HUES6 (cell line): ENCODE measurements around the gene NOP53.
A peak's percentile ranks its signal among the peaks of the same experiment; 100 is the strongest.
"Not testable (repeated sequence)": the region's sequence is repeated elsewhere in the genome, so short reads cannot be mapped to it uniquely, and the experiment has no call there.

Experiments used
- H3K27ac ChIP-seq: 2 replicates; pipeline ENCODE4 v1.7.0; 2013; ENCODE audit warnings: low read depth, mild to moderate bottlenecking, low read length, inconsistent platforms
- H3K27me3 ChIP-seq: 2 replicates; pipeline ENCODE4 v1.6.1; 2013; ENCODE audit warnings: low read length; ENCODE audit not compliant: control insufficient read depth, insufficient read depth
- H3K36me3 ChIP-seq: 2 replicates; pipeline ENCODE4 v1.6.1; 2013; ENCODE audit warnings: low read length; ENCODE audit not compliant: control insufficient read depth, insufficient read depth
- H3K4me1 ChIP-seq: 2 replicates; pipeline ENCODE4 v1.6.1; 2013; ENCODE audit warnings: low read length; ENCODE audit not compliant: control insufficient read depth, insufficient read depth
- H3K4me3 ChIP-seq: 2 replicates; pipeline ENCODE4 v1.5.1; 2013; ENCODE audit warnings: low read depth, low read length
- H3K9ac ChIP-seq: one replicate; pipeline ENCODE4 v1.6.1; 2013; ENCODE audit warnings: mild to moderate bottlenecking, low read length
- H3K9me3 ChIP-seq: 2 replicates; pipeline ENCODE4 v1.6.1; 2013; ENCODE audit warnings: low read depth, low read length; ENCODE audit not compliant: control insufficient read depth, insufficient read depth

The NOP53 gene

DNA sequence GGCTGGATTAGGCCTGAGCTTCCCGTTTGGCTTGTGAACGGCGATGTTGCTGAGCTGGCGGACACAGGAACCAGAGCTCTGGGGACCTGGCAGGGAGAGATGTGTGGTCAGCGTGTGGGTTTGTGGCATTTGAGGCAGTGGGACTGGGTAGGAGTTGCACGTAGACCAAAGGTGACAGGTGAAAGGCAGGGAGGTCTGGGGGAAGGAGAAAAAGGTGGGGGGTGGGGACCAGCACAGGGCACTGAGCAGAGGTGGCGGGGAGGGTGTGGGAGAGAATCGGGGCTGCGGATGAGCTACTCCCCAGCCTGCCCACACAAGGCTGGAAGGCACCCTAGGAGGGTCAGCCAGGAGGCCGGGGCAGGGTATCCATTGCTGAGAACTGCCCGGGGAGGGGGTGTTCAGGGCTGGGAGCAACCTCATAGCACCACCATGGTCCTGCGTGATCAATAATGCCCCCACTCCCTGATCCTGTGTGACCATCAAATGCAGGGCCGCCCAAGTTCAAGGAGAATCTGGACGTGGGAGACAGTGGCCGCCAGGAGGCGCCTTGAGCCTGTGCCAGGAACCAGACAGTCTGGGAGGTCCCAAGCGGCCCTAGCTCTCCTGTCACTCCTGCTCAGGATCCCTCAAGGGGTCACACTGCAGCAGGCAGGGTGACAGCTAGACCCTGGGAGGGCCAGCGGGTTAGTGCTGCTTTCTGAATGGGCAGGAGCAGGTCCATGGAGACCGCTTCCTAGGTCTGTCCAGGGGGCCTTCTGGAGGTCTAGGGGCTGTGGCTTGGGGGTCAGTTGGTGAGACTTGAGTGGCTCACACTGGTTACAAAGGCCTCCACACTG, 20.4 kb downstream of the NOP53 start:
- Histone ChIP-seq H3K4me3 (no peak overlapping the region), H3K9me3 (no peaks in the 10 kb centered on the region), H3K9ac (no peak overlapping the region), H3K36me3 (no peaks in the 10 kb centered on the region), H3K27me3 (no peaks in the 10 kb centered on the region), H3K4me1 (peaks cover 11% of the 10 kb centered on the region), H3K27ac (no peak overlapping the region)

DNA sequence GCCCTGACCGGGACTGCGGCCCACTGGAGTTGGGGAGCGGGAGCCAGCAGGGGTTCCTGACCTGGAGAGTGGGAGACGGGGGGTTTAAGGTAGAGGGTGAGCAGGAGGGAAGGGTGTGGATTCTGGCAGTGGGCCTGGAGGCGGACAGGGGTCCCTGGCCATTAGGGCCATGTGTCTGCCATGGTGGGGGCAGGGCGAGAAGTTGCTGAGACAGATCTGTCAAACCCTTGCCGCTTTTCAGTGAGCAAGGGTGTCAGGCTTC, 20.9 kb downstream of the NOP53 start:
- no peaks in the 10 kb centered on the region for H3K27me3 ChIP-seq
- H3K36me3 ChIP-seq, result no peaks in the 10 kb centered on the region
- no peak overlapping the region for H3K4me3 ChIP-seq
- H3K27ac ChIP-seq, result no peak overlapping the region
- no peaks in the 10 kb centered on the region for H3K9me3 ChIP-seq
- no peak overlapping the region for H3K9ac ChIP-seq
- H3K4me1 ChIP-seq, result peaks cover 11% of the 10 kb centered on the region

DNA sequence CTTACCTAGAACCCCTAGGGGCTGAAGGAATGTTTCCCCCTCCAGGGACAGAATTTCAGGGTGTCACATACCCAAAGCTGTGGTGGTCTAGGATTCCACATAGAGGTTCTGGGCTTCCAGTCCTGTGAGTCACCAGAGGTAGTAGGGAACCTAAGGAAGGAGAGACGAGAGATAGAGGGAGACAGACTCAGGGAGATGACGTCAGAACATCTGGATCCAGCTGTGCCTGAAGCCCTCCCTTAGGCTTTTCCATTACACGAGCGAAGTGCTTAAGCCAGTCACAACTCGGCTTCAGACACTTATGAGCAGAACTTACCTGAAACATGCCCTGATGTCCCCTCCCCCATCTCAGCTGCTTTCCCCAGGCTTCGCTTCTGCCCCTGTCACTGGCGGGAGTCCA, 21.3 kb downstream of the NOP53 start:
- H3K27ac ChIP-seq, result no peak overlapping the region
- no peaks in the 10 kb centered on the region for H3K36me3 ChIP-seq
- no peaks in the 10 kb centered on the region for H3K9me3 ChIP-seq
- H3K9ac ChIP-seq, result no peak overlapping the region
- peaks cover 11% of the 10 kb centered on the region for H3K4me1 ChIP-seq
- H3K27me3 ChIP-seq, result no peaks in the 10 kb centered on the region
- H3K4me3 ChIP-seq, result no peak overlapping the region

DNA sequence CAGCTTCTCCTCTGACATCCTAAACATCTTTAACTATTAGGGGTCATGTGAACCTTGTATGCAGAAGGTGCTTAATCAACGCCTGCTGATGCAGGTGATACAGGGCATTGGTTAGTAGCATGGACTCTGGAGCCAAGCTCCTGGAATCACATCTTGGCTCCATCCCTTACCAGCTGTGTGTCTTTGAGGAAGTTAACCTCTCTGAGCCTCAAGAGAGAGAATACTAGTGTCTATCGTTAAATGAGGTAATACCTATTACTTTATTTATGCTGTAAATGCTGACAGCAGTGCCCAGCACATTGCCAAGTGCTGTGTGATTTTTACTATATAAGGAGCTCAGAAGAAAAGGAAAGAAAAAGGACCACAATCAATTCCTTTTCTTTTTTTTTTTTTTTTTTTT, 22.0 kb downstream of the NOP53 start:
- Histone ChIP-seq H3K9me3 (no peaks in the 10 kb centered on the region), H3K27ac (no peak overlapping the region), H3K4me3 (no peak overlapping the region)

DNA sequence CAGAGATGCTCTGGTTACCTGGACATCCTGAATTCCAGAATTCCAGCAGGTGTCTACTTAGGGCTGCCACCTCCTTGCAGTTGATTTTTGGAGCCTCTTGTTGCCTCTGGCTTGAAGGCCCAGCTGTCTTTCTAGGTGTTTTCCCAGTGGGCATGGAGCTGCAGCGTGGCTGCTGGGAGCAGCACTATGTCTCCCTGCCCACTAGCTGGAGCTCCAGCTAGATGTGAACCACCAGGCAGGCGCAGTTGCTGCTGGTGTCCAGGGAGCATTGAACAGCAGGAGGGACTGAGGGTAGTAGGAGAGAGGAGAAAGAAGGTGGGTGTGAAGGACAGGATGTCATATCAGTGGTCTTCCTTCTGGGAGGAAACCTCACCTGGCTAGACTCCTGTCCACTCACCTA, 23.3 kb downstream of the NOP53 start:
- Histone ChIP-seq H3K9me3 (no peaks in the 10 kb centered on the region), H3K36me3 (no peaks in the 10 kb centered on the region), H3K27me3 (no peaks in the 10 kb centered on the region), H3K4me1 (peaks cover 11% of the 10 kb centered on the region), H3K4me3 (no peak overlapping the region), H3K9ac (no peak overlapping the region), H3K27ac (no peak overlapping the region)

More for the DNA sequence above, 22.0 kb downstream of the NOP53 start:
- Histone ChIP-seq H3K36me3 (no peaks in the 10 kb centered on the region), H3K4me1 (peaks cover 11% of the 10 kb centered on the region), H3K27me3 (no peaks in the 10 kb centered on the region), H3K9ac (no peak overlapping the region)

DNA sequence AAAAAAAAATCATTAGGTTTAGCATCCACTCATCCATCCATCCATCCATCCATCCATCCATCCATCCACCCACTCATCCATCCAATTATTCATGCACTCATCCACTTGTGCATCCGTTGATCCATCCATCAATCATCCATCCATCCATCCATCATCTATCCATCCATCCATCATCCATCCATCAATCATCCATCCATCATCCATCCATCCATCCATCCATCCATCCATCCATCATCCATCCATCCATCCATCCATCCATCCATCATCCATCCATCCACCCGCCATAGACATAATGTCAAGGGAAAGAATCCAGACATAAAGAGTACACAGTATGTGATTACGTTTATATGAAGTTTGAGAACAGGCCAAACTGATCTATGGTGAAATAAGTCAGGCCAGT, 24.2 kb downstream of the NOP53 start:
- no peaks in the 10 kb centered on the region for H3K36me3 ChIP-seq
- H3K27ac ChIP-seq, result no peak overlapping the region
- H3K9ac ChIP-seq, result no peak overlapping the region
- H3K27me3 ChIP-seq, result no peaks in the 10 kb centered on the region
- no peak overlapping the region for H3K4me3 ChIP-seq
- H3K9me3 ChIP-seq, result no peaks in the 10 kb centered on the region
- peaks cover 16% of the 10 kb centered on the region for H3K4me1 ChIP-seq

DNA sequence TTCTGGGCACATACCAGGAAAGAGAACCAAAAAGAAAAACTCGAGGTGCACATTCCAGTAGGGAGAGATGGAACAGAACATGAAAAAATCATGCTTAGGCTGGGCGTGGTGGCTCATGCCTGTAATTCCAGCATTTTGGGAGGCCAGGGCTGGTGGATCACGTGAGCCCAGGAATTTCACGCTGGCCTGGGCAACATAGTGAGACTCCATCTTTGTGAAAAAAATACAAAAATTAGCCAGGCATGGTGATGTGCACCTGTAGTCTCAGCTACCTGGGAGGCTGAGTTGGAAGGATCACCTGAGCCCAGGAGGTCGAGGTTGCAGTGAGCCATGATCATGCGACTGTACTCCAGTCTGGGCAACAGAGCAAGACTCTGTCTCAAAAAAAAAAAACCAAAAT, 25.9 kb downstream of the NOP53 start:
- H3K36me3 ChIP-seq, H3K4me1 ChIP-seq, H3K27ac ChIP-seq, H3K9ac ChIP-seq, H3K9me3 ChIP-seq, H3K27me3 ChIP-seq, H3K4me3 ChIP-seq: not testable (repeated sequence)

GRCh38 chr19:47776568-47776967, 31.2 kb downstream of the NOP53 start:
- H3K4me1 ChIP-seq, result peaks cover 20% of the 10 kb centered on the region
- H3K27me3 ChIP-seq, result no peaks in the 10 kb centered on the region
- H3K9me3 ChIP-seq, result no peaks in the 10 kb centered on the region
- H3K36me3 ChIP-seq, result peaks cover 15% of the 10 kb centered on the region
- H3K27ac ChIP-seq, result no peak overlapping the region
- H3K9ac ChIP-seq, result no peak overlapping the region
- H3K4me3 ChIP-seq, result no peak overlapping the region

GRCh38 chr19:47777245-47778048, 32.1 kb downstream of the NOP53 start:
- H3K4me3 ChIP-seq, result peak overlapping the region; percentile 86
- peak overlapping the region; percentile 100 for H3K27ac ChIP-seq
- peak overlapping the region; percentile 99 for H3K9ac ChIP-seq
- H3K36me3 ChIP-seq, result peaks cover 24% of the 10 kb centered on the region
- not testable (repeated sequence) for H3K9me3 ChIP-seq, H3K27me3 ChIP-seq
- H3K4me1 ChIP-seq, result peaks cover 20% of the 10 kb centered on the region

DNA sequence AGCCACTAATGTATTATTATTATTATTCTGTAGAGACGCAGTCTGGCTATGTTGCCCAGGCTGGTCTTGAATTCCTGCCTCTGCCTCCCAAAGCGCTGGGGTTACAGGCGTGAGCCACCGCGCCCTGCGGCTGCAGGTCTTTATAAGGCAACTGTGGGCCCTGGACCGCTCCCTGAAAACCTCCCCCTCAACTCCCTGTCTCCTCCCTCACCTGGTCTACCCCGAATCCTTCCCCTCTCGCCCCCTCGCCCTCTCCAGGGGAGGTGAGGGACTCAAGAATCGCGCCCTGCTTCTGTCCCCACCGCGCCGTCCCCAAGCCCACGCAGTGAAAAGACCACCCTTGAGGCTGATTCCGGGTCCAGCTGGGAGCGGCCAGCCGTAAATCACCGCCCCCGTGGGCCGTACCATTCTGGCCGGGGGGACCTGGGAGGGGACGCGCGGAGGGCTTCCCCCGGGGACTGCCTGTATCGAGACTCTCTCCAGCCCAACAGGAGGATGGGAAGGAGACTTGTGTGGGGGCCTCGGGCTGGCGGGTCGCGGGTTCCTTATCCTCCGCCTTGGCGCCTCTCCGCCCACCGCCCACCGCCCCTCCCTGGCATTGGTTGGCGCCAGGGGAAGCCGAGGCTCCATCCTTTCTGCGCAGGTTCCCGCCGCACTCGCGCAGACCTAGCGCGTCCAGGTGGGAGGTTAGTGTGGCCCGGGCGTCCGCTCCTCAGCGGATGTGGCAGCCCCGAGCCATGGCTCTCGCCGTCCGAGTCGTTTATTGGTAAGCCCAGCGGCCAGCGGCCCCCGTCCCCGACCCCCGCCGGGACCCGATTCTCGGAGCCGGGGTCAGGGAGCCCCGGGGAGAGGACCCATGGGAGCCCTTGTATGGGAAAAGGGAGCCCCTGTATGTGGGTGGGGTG, 33.0 kb downstream of the NOP53 start, which contains the start of gene SELENOW:
Gene SELENOW (plus strand): TSS at position 655 of the 905 bp plus-strand sequence. CDS start 83 bp downstream, at position 738.
- peaks cover 30% of the 10 kb centered on the region for H3K36me3 ChIP-seq
- H3K4me3 ChIP-seq, result peak within 1 kb of the TSS; percentile 86
- peak within 1 kb of the TSS; percentile 99 for H3K9ac ChIP-seq
- no peaks in the 10 kb centered on the region for H3K27me3 ChIP-seq
- H3K27ac ChIP-seq, result peak within 1 kb of the TSS; percentile 100
- no peaks in the 10 kb centered on the region for H3K9me3 ChIP-seq
- H3K4me1 ChIP-seq, result peaks cover 20% of the 10 kb centered on the region
